Measurements from ENCODE around the gene TAF1B. TPM values are rescaled to one million over a fixed set of nuclear protein-coding genes. Genes with fewer than 3 reads are reported as not detected.

TAF1B gene
- total RNA-seq, 2 experiments from 2014 or later = 33.0 to 35.6 TPM

DNA sequence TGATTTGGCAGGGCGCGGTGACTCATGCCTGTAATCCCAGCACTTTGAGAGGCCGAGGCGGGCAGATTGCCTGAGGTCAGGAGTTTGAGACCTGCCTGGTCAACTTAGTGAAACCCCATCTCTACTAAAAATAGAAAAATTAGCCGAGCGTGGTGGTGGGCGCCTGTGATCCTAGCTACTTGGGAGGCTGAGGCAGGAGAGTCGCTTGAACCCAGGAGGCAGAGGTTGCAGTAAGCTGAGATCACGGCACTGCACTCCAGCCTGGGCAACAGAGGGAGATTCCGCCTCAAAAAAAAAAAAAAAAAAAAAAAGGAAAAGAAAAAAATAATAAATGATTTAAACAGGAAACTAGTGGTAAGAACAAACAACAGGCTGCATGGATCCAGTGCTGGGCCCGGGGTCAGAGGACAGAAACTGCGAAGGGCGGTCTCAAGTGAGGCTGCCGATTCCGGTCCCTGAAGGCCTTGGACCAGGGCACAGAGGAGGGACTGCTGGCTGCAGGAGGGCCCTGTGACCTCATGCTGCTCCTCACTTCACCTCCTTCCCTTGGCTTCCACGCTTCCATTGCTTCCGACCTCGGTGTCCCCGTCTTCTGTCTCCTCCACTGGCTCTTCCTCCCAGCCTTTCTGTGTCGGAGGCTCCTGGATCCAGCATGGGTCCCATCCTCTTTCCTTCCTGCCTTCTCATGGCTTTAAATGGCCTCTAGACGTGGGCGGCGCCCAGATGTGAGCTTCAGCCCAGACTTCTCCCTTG, 106.1 kb downstream of the TAF1B start:
- ChIA-PET POLR2A (no interaction called here), CTCF (interaction anchor here (1.2 to 1.4 kb wide), 2 partner anchors 34 to 136 kb away, joined by 3 to 4 read pairs (median 4); no protein-coding TSS in a partner anchor)
- Mint-ChIP-seq H3K36me3 (ENCODE audit: low read depth) (no peaks in the 10 kb centered on the region), H3K9me3 (ENCODE audit: insufficient read depth) (no peaks in the 10 kb centered on the region), H3K27me3 (ENCODE audit: low read depth) (peaks cover 60% of the 10 kb centered on the region), H3K4me3 (peak overlapping the region; percentile 79), H3K27ac (no peak overlapping the region), H3K4me1 (ENCODE audit: low read depth) (peaks cover 7% of the 10 kb centered on the region)
- ATAC-seq = no peak
- DNase-seq = no peak

DNA sequence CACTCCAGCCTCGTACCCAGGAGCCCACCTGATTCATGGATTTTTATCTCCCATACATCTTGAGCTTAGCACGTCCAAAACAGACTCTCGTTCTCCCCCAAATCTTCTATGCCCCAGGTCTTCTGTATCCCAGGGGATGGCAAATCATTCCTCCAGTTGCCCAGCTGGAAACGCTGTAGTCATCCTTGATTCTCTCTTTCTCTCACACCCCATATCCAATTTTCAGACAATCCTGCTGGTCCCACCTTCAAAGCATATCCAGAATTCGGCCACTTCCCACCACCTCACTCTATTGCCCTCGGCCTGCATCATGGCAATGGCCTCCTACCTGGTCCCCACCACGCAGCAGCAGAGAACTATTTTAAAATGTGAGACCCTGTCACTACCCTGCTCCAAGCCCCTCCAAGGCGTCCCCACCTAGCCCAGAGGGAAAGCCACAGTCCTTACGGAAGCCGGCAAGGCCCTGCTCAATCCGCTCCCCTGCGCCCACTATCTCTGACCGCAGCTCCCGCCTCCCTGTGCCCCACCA, 106.8 kb downstream of the TAF1B start:
- no peak for DNase-seq

DNA sequence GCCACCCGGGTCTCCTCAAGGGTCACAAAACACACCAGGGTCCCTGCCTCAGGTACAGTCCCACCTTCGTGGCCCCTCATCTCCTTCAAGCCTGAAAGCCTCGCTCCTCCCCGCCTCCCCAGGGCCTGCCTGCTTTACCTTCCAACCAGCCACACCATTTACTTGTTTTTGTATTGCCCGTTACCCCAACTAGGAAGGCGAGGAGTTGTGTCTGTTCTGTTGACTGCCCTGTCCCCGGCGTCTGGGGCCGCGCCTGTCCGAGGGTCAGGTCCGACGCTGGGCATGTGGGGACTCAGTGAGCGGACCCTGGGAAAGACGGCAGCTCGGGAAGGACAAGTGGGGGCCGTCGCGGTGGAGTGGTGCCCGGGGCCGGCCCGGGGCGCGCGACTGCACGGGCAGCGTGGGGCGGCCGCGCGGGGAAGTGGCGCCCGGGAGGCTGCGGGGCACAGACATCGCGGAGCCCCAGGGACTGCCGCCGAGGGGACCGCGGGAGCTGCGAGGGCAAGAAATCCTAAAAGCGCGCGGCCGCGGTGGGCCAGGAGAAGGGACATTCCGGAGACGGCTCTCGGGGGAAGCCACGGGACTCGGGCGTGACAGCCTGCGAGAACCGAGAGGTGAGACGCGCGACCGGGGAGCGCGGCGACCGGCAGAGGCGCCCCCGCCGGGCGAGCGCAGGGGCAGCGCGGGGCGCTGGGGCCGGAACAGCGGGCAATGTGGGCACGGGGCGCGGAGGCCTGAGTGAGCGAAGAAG, 107.4 kb downstream of the TAF1B start:
- H3K27ac Mint-ChIP-seq = no peak overlapping the region
- H3K36me3 Mint-ChIP-seq (ENCODE audit: low read depth) = no peaks in the 10 kb centered on the region
- CTCF ChIA-PET = interaction anchor here (1.2 kb wide), 1 partner anchor 137 kb away, joined by 4 read pairs; no protein-coding TSS in a partner anchor
- H3K9me3 Mint-ChIP-seq (ENCODE audit: insufficient read depth) = no peaks in the 10 kb centered on the region
- POLR2A ChIA-PET = no interaction called here
- H3K27me3 Mint-ChIP-seq (ENCODE audit: low read depth) = peaks cover 56% of the 10 kb centered on the region
- ATAC-seq (peak; percentile 43), DNase-seq (peak; percentile 47)
- H3K4me3 Mint-ChIP-seq = peak overlapping the region; percentile 79
- peaks cover 7% of the 10 kb centered on the region for H3K4me1 Mint-ChIP-seq (ENCODE audit: low read depth)

More for the DNA sequence above, 106.8 kb downstream of the TAF1B start:
- ATAC-seq = no peak
- CTCF ChIA-PET = interaction anchor here (1.2 kb wide), 1 partner anchor 136 kb away, joined by 4 read pairs; no protein-coding TSS in a partner anchor
- POLR2A ChIA-PET = no interaction called here
- peaks cover 7% of the 10 kb centered on the region for H3K4me1 Mint-ChIP-seq (ENCODE audit: low read depth)
- H3K36me3 Mint-ChIP-seq (ENCODE audit: low read depth) = no peaks in the 10 kb centered on the region
- H3K27ac Mint-ChIP-seq = no peak overlapping the region
- H3K4me3 Mint-ChIP-seq = peak overlapping the region; percentile 79
- H3K27me3 Mint-ChIP-seq (ENCODE audit: low read depth) = peaks cover 60% of the 10 kb centered on the region
- H3K9me3 Mint-ChIP-seq (ENCODE audit: insufficient read depth) = no peaks in the 10 kb centered on the region

DNA sequence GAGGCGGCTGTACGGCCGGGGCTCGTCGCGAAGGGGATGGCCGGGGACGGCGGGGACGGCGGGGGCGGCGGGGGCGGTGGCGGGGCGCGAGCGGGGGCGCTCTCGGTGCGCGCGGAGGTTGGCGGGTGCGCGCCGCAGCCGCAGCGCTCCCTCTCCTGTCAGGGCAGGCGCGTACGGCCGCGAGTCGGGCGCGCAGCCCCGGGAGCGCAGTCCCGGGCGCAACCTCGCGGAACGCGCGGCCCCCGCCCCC, 107.9 kb downstream of the TAF1B start:
- DNase-seq (no peak), ATAC-seq (no peak)
- Mint-ChIP-seq H3K27me3 (ENCODE audit: low read depth) (peaks cover 52% of the 10 kb centered on the region), H3K27ac (no peak overlapping the region), H3K36me3 (ENCODE audit: low read depth) (no peaks in the 10 kb centered on the region), H3K4me3 (peak overlapping the region; percentile 79), H3K9me3 (ENCODE audit: insufficient read depth) (no peaks in the 10 kb centered on the region), H3K4me1 (ENCODE audit: low read depth) (peaks cover 7% of the 10 kb centered on the region)
- POLR2A ChIA-PET = no interaction called here
- CTCF ChIA-PET = no interaction called here

DNA sequence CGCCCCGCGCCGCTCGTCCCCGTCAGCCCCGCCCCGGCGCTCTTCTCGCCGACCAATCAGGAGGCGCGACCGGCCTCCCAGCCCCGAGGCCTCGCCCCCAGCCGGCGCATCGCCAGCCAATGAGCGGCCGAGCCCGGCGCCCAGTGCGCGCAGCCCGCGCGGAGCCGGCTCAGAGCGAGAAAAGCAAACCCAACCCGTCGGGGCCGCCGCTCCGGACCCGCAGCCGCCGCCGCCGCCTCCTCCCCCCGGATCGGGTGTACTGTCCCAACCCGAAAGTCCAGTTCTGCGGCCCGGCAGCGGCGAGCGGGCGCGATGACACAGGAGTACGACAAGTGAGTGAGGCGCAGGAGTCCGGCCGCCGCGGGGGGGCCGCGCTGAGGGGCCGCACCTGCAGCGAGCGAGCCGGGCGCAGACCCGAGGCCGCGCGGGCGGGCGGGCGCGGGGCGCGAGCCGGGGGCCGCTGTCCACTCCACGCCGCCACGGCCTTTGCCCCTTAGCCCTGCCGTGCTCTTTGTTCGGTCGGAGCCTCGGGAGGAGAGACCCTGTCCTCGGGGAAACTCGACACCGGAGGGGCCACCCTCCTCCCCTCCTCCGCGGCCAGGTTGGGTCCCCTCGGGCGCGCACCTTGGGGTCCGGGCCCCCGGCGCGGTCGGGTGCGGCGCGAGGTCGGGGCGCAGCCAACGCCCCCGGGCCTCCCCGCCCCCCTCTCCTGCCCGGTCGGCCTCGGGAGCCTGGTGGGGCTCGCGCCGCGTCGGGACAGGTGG, 108.4 kb downstream of the TAF1B start, which contains the start of gene GRHL1:
Gene GRHL1 (plus strand): TSS at position 172 of the 764 bp plus-strand sequence. CDS start 141 bp downstream, at position 313.
- ChIA-PET CTCF (no interaction called here), POLR2A (no interaction called here)
- H3K27ac Mint-ChIP-seq = no peak within 1 kb of the TSS
- no peaks in the 10 kb centered on the region for H3K36me3 Mint-ChIP-seq (ENCODE audit: low read depth)
- peaks cover 52% of the 10 kb centered on the region for H3K27me3 Mint-ChIP-seq (ENCODE audit: low read depth)
- no peaks in the 10 kb centered on the region for H3K9me3 Mint-ChIP-seq (ENCODE audit: insufficient read depth)
- peak; percentile 97 for ATAC-seq
- peaks cover 7% of the 10 kb centered on the region for H3K4me1 Mint-ChIP-seq (ENCODE audit: low read depth)
- peak; percentile 90 for DNase-seq
- peak within 1 kb of the TSS; percentile 79 for H3K4me3 Mint-ChIP-seq

DNA sequence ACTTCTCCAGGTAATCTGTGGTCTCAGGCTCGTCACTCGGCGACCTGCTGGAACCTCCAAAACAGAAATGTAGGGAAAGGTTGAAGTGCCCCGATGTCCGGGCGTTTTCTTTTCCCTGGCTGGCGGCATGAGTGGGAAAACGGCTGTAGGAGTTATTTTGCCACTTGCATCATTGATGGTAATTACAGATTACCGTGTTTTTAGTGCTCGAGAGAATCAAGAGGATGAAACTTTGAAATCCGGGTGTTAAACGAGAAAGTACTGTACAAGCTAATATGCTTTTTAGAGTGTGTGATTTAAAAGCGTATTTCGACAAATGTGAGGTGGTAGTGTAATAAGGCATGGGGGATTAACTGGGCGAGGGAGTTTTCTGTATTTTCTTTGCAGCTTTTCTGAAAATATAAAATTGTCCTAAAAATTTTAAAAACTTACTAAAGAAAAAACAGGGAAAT, 109.0 kb downstream of the TAF1B start:
- Mint-ChIP-seq H3K4me1 (ENCODE audit: low read depth) (peaks cover 7% of the 10 kb centered on the region), H3K27ac (no peak overlapping the region), H3K27me3 (ENCODE audit: low read depth) (peaks cover 48% of the 10 kb centered on the region), H3K4me3 (peak overlapping the region; percentile 66), H3K36me3 (ENCODE audit: low read depth) (no peaks in the 10 kb centered on the region), H3K9me3 (ENCODE audit: insufficient read depth) (no peaks in the 10 kb centered on the region)
- DNase-seq (no peak), ATAC-seq (no peak)
- CTCF ChIA-PET = interaction anchor here (1.4 kb wide), 1 partner anchor 32 kb away, joined by 5 read pairs; no protein-coding TSS in a partner anchor
- POLR2A ChIA-PET = no interaction called here

DNA sequence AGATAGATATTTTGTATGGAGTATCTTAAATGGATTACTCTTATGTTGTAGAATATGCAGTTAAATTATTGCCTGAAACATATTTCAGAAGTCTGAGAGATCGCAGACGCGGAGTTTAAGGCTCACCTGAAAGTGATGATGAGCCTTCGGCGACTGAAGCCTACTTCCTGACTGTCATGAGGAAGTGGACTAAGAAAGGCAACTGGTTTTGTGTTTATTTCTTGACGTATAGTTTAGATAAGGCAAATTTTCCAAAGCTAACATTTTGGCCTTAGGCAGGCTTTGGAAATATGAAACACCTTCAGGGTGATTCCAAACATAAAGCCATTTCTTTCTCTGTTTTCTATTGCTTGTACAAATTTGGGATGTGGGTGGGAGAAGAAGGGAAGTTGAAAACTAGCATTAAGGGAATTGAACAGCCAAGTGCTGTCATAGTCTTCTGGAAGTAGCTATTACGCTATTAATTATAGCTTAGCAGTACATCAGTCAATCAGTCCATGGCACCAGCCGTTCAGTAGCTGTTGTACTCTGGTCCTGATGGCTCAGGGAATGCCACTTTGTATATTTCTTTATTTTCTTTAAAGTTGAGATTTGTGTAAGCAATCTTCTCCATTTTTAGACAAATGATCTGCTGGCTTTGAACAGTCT, 109.7 kb downstream of the TAF1B start:
- no peaks in the 10 kb centered on the region for H3K9me3 Mint-ChIP-seq (ENCODE audit: insufficient read depth)
- peaks cover 7% of the 10 kb centered on the region for H3K4me1 Mint-ChIP-seq (ENCODE audit: low read depth)
- peak overlapping the region; percentile 66 for H3K4me3 Mint-ChIP-seq
- H3K27ac Mint-ChIP-seq = no peak overlapping the region
- DNase-seq (no peak), ATAC-seq (no peak)
- ChIA-PET POLR2A (no interaction called here), CTCF (interaction anchor here (1.4 kb wide), 1 partner anchor 31 kb away, joined by 5 read pairs; no protein-coding TSS in a partner anchor)
- H3K27me3 Mint-ChIP-seq (ENCODE audit: low read depth) = peaks cover 52% of the 10 kb centered on the region
- no peaks in the 10 kb centered on the region for H3K36me3 Mint-ChIP-seq (ENCODE audit: low read depth)

DNA sequence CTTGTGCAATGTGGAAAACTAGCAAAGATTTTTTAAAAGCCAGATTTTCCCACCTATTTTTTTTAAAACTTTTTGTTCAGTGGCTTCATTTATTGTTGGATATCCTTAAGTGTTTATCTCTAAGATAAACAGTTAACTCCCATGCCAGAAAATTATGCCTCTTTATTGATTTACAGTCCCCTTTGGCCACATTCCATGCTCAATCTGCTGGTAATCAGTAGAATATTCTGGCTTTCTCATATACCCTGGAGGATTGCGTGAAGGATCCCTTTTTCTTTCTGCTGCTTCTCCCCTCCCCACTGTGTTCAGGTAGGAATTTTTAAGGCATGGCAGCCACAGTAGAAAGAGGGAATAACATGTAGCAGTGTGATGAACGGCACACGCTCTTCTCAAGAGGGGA, 110.9 kb downstream of the TAF1B start:
- peaks cover 50% of the 10 kb centered on the region for H3K27me3 Mint-ChIP-seq (ENCODE audit: low read depth)
- ATAC-seq (no peak), DNase-seq (no peak)
- peaks cover 7% of the 10 kb centered on the region for H3K4me1 Mint-ChIP-seq (ENCODE audit: low read depth)
- H3K27ac Mint-ChIP-seq = no peak overlapping the region
- ChIA-PET POLR2A (no interaction called here), CTCF (no interaction called here)
- no peaks in the 10 kb centered on the region for H3K36me3 Mint-ChIP-seq (ENCODE audit: low read depth)
- no peak overlapping the region for H3K4me3 Mint-ChIP-seq
- H3K9me3 Mint-ChIP-seq (ENCODE audit: insufficient read depth) = no peaks in the 10 kb centered on the region

DNA sequence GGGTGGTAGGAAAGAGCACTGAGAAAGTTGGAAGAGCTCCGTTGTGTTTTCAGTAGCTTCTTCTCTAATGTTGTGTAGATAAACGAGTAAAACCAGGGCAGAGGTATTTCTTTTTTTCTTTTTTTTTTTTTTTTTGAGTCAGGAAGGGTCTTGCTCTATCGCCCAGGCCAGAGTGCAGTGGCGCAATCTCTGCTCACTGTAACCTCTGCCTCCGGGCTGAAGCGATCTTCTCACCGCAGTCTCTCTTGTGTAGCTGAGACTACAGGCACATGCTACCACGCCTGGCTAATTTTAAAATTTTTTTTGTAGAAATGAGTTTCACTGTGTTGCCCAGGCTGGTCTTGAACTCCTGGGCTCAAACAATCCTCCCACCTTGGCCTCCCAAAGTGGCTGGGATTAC, 114.8 kb downstream of the TAF1B start:
- H3K9me3 Mint-ChIP-seq (ENCODE audit: insufficient read depth) = no peaks in the 10 kb centered on the region
- CTCF ChIA-PET = no interaction called here
- H3K27ac Mint-ChIP-seq = no peak overlapping the region
- no peak overlapping the region for H3K4me3 Mint-ChIP-seq
- peaks cover 38% of the 10 kb centered on the region for H3K27me3 Mint-ChIP-seq (ENCODE audit: low read depth)
- no peak for ATAC-seq
- H3K36me3 Mint-ChIP-seq (ENCODE audit: low read depth) = no peaks in the 10 kb centered on the region
- POLR2A ChIA-PET = no interaction called here
- no peaks in the 10 kb centered on the region for H3K4me1 Mint-ChIP-seq (ENCODE audit: low read depth)
- no peak for DNase-seq

DNA sequence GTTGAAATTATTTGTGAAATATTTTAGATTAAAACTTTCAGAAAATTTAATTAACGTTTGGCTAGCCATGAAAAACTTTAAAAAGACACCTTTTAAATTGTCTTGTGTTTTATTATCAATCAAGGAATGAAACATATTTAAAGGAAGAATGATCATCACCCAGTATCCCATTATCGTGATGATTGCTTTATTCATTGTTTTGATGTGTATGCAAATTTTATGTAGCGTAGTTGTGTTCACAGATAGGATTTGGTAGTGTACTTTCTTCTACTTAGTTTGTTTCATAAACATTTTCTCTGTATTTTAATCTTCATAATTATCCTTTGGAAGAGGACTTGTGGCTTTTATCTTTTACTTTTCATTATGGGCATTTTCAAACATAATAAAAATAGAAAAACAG, 116.0 kb downstream of the TAF1B start:
- DNase-seq (no peak), ATAC-seq (no peak)
- ChIA-PET CTCF (interaction anchor here (1.1 kb wide), 1 partner anchor 12 kb away, joined by 3 read pairs; no protein-coding TSS in a partner anchor), POLR2A (no interaction called here)
- Mint-ChIP-seq H3K36me3 (ENCODE audit: low read depth) (no peaks in the 10 kb centered on the region), H3K27me3 (ENCODE audit: low read depth) (peaks cover 29% of the 10 kb centered on the region), H3K9me3 (ENCODE audit: insufficient read depth) (no peaks in the 10 kb centered on the region), H3K4me1 (ENCODE audit: low read depth) (no peaks in the 10 kb centered on the region), H3K27ac (no peak overlapping the region), H3K4me3 (no peak overlapping the region)

DNA sequence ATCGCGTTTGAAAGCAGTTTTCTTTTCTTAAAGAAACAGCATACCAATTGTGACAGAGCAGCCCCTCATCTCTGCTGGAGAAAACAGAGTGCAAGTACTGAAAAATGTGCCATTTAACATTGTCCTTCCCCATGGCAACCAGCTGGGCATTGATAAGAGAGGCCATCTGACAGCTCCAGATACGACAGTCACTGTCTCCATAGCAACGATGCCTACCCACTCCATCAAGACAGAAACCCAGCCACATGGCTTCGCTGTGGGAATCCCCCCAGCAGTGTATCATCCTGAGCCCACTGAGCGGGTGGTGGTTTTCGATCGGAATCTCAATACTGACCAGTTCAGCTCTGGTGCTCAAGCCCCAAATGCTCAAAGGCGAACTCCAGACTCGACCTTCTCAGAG, 117.7 kb downstream of the TAF1B start:
- H3K27me3 Mint-ChIP-seq (ENCODE audit: low read depth) = peaks cover 20% of the 10 kb centered on the region
- CTCF ChIA-PET = interaction anchor here (1.6 to 2.8 kb wide), 3 partner anchors 18 to 88 kb away, joined by 3 to 14 read pairs (median 5); no protein-coding TSS in a partner anchor

More for the DNA sequence above, 117.7 kb downstream of the TAF1B start:
- no peaks in the 10 kb centered on the region for H3K9me3 Mint-ChIP-seq (ENCODE audit: insufficient read depth)
- peaks cover 13% of the 10 kb centered on the region for H3K4me1 Mint-ChIP-seq (ENCODE audit: low read depth)
- no peak overlapping the region for H3K27ac Mint-ChIP-seq
- no peak for ATAC-seq
- H3K4me3 Mint-ChIP-seq = no peak overlapping the region
- no peaks in the 10 kb centered on the region for H3K36me3 Mint-ChIP-seq (ENCODE audit: low read depth)
- no peak for DNase-seq
- POLR2A ChIA-PET = no interaction called here
